Caco-2 (cell line): ENCODE measurements around the gene STAB2. TPM values are rescaled to one million over a fixed set of nuclear protein-coding genes. Genes with fewer than 3 reads are reported as not detected.
"Not testable (repeated sequence)": the region's sequence is repeated elsewhere in the genome, so short reads cannot be mapped to it uniquely, and the experiment has no call there.

Experiments
- BruUV-seq: library from RNA; stranded (reverse); fragments of 400-500 nt; replicated peaks from 2 replicates; lab custom pipeline; 2021; lab: Mats Ljungman, UMichigan
- CTCF ChIA-PET: fragments of 300-600 bp; sonication (Branson Sonifier 250); formaldehyde crosslinking; loops from one replicate; lab custom pipeline; 2022; ENCODE audit warnings: antibody characterized with exemption; lab: Charles Lee
- POLR2A ChIA-PET: fragments of 300-600 bp; sonication (Branson Sonifier 250); formaldehyde crosslinking; loops from one replicate; lab custom pipeline; 2022; ENCODE audit warnings: antibody characterized with exemption; lab: Charles Lee
- DNase-seq, 2 experiments: peaks; one replicate each; pipeline versions ENCODE4 v3.0.0 to v3.0.0-alpha.2; 2020 to 2022
- H3K27me3 ChIP-seq: replicated peaks from 2 replicates; pipeline ENCODE4 v1.6.0; 2011; ENCODE audit warnings: low read length; ENCODE audit not compliant: control insufficient read depth, insufficient read depth
- H3K36me3 ChIP-seq: 2 replicates; pipeline ENCODE4 v1.5.1; 2011; ENCODE audit warnings: low read length; ENCODE audit not compliant: control insufficient read depth, insufficient read depth
- H3K4me1 ChIP-seq: fragments of 250-450 bp; sonication (Bioruptor Pico); 2 replicates; pipeline ENCODE4 v1.5.1; 2020; ENCODE audit warnings: mild to moderate bottlenecking
- H3K4me3 ChIP-seq: 2 replicates; pipeline ENCODE4 v1.5.1; 2011; ENCODE audit warnings: low read depth, mild to moderate bottlenecking, control low read depth, low read length
- H3K9me3 ChIP-seq: fragments of 250-450 bp; sonication (Bioruptor Pico); 2 replicates; pipeline ENCODE4 v1.5.1; 2020; ENCODE audit warnings: mild to moderate bottlenecking, moderate library complexity
- H3K27ac Mint-ChIP-seq: one replicate; pipeline ENCODE4 v1.8.0; 2022; ENCODE audit warnings: mixed read lengths; ENCODE audit not compliant: unreplicated experiment
- H3K27me3 Mint-ChIP-seq: one replicate; pipeline ENCODE4 v1.8.0; 2022; ENCODE audit warnings: mixed read lengths; ENCODE audit not compliant: insufficient read depth, unreplicated experiment
- H3K36me3 Mint-ChIP-seq: one replicate; pipeline ENCODE4 v1.8.0; 2022; ENCODE audit warnings: mild to moderate bottlenecking, mixed read lengths; ENCODE audit not compliant: insufficient read depth, unreplicated experiment
- H3K4me1 Mint-ChIP-seq: one replicate; pipeline ENCODE4 v1.8.0; 2022; ENCODE audit warnings: low read depth, mixed read lengths; ENCODE audit not compliant: unreplicated experiment
- H3K4me3 Mint-ChIP-seq: one replicate; pipeline ENCODE4 v1.8.0; 2022; ENCODE audit warnings: mild to moderate bottlenecking, moderate library complexity, mixed read lengths; ENCODE audit not compliant: unreplicated experiment
- H3K9me3 Mint-ChIP-seq: one replicate; pipeline ENCODE4 v1.8.0; 2022; ENCODE audit warnings: mixed read lengths; ENCODE audit not compliant: unreplicated experiment
- CTCF ChIP-seq, 2 experiments: fragments of 200-600 bp in 1 of 2; IDR thresholded peaks; 1 replicate in 1 of 2; 2 replicates in 1 of 2; pipeline versions ENCODE4 v1.5.1 to v1.8.0; 2011 to 2022; ENCODE audit warnings: antibody characterized with exemption in 1 of 2, control low read depth in 1 of 2, inconsistent platforms in 1 of 2, low read depth in 1 of 2, low read length in 1 of 2, mild to moderate bottlenecking in 1 of 2, moderate library complexity in 1 of 2; ENCODE audit not compliant: insufficient read depth in 1 of 2, severe bottlenecking in 1 of 2, unreplicated experiment in 1 of 2
- intact Hi-C: fragments of 100-400 bp; cut with micrococcal nuclease; formaldehyde crosslinking; loops from one replicate; pipeline ENCODE4 v1.10.0; 2022; ENCODE audit not compliant: unreplicated experiment
- total RNA-seq: library from RNA; stranded (reverse); gene quantifications from 2 replicates; pipeline ENCODE4 v1.2.3, GENCODE V29; 2022

Gene STAB2
- total RNA-seq, 1 experiment from 2014 or later: 0.25 TPM

GRCh38 chr12:103808239-103808880, 221.3 kb downstream of the STAB2 start:
- ChIA-PET CTCF (no interaction called here), POLR2A (no interaction called here)
- H3K4me1 ChIP-seq: peaks cover 12% of the 10 kb centered on the region; the same call in 1 of the 2 replicates

GRCh38 chr12:103809154-103809553, 222.1 kb downstream of the STAB2 start:
- no peaks in the 10 kb centered on the region for H3K9me3 Mint-ChIP-seq
- intact Hi-C loops: no loop called here
- Histone ChIP-seq H3K36me3 (no peaks in the 10 kb centered on the region), H3K9me3 (no peaks in the 10 kb centered on the region), H3K4me3 (no peak overlapping the region), H3K4me1 (peaks cover 10% of the 10 kb centered on the region; the same call in 1 of the 2 replicates), H3K27me3 (no peaks in the 10 kb centered on the region)
- CTCF ChIA-PET: no interaction called here
- no peak overlapping the region for H3K27ac Mint-ChIP-seq
- BruUV-seq: no TSS peak
- POLR2A ChIA-PET: interaction anchor here (0.6 kb wide), 1 partner anchor 121 kb away, joined by 3 read pairs; the partner anchor contains the start of gene HSP90B1
- H3K36me3 Mint-ChIP-seq: peaks cover 8% of the 10 kb centered on the region
- H3K4me3 Mint-ChIP-seq: no peak overlapping the region
- H3K27me3 Mint-ChIP-seq: no peaks in the 10 kb centered on the region
- no peak for DNase-seq
- H3K4me1 Mint-ChIP-seq: peaks cover 21% of the 10 kb centered on the region
- TF ChIP-seq CTCF (IDR thresholded peaks at IDR 0.05; ENCODE audit: insufficient read depth in 1 of 2, low read depth in 1 of 2, low read length in 1 of 2, severe bottlenecking in 1 of 2, unreplicated experiment in 1 of 2): no peak

More at GRCh38 chr12:103808239-103808880, 221.3 kb downstream of the STAB2 start:
- Mint-ChIP-seq H3K27ac (no peak overlapping the region), H3K4me3 (no peak overlapping the region), H3K4me1 (peaks cover 23% of the 10 kb centered on the region), H3K27me3 (no peaks in the 10 kb centered on the region), H3K36me3 (peaks cover 8% of the 10 kb centered on the region), H3K9me3 (no peaks in the 10 kb centered on the region)
- TF ChIP-seq CTCF (IDR thresholded peaks at IDR 0.05; ENCODE audit: insufficient read depth in 1 of 2, low read depth in 1 of 2, low read length in 1 of 2, severe bottlenecking in 1 of 2, unreplicated experiment in 1 of 2): no peak
- no peak for DNase-seq
- H3K36me3 ChIP-seq: no peaks in the 10 kb centered on the region
- no peaks in the 10 kb centered on the region for H3K27me3 ChIP-seq
- no peaks in the 10 kb centered on the region for H3K9me3 ChIP-seq
- no peak overlapping the region for H3K4me3 ChIP-seq
- no TSS peak for BruUV-seq
- intact Hi-C loops: no loop called here

- H3K27me3 Mint-ChIP-seq, H3K4me1 ChIP-seq, H3K9me3 ChIP-seq, DNase-seq, H3K4me3 Mint-ChIP-seq, CTCF ChIA-PET, H3K27ac Mint-ChIP-seq, H3K27me3 ChIP-seq, H3K9me3 Mint-ChIP-seq, H3K4me3 ChIP-seq, H3K36me3 ChIP-seq, BruUV-seq, intact Hi-C loops, H3K36me3 Mint-ChIP-seq: not testable (repeated sequence)
- H3K4me1 Mint-ChIP-seq: peaks cover 16% of the 10 kb centered on the region
- POLR2A ChIA-PET: interaction anchor here (0.6 kb wide), 1 partner anchor 121 kb away, joined by 3 read pairs; the partner anchor contains the start of gene HSP90B1
Observed at GRCh38 chr12:103809639-103810038, 222.6 kb downstream of the STAB2 start.
